Hepatic stellate cell (primary cell): ENCODE results near the gene TRPM3.
"Not testable (repeated sequence)": the region's sequence is repeated elsewhere in the genome, so short reads cannot be mapped to it uniquely, and the experiment has no call there.

ENCODE experiments used
- DNase-seq: peaks from one replicate; pipeline ENCODE4 v3.0.0; 2011; ENCODE audit warnings: low spot score

TRPM3 gene

GRCh38 chr9:70654144-70654543, 467.3 kb downstream of the TRPM3 start:
- DNase-seq: no peak

- not testable (repeated sequence) for DNase-seq
Measured at GRCh38 chr9:70644627-70645026, 476.8 kb downstream of the TRPM3 start.

- no peak for DNase-seq
Measured at GRCh38 chr9:70642341-70642740, 479.1 kb downstream of the TRPM3 start.

GRCh38 chr9:70641631-70642030, 479.8 kb downstream of the TRPM3 start:
- DNase-seq: no peak

GRCh38 chr9:70641031-70641430, 480.4 kb downstream of the TRPM3 start:
- DNase-seq: no peak

GRCh38 chr9:70639853-70640814, 481.3 kb downstream of the TRPM3 start:
- peak; percentile 25 for DNase-seq

DNA sequence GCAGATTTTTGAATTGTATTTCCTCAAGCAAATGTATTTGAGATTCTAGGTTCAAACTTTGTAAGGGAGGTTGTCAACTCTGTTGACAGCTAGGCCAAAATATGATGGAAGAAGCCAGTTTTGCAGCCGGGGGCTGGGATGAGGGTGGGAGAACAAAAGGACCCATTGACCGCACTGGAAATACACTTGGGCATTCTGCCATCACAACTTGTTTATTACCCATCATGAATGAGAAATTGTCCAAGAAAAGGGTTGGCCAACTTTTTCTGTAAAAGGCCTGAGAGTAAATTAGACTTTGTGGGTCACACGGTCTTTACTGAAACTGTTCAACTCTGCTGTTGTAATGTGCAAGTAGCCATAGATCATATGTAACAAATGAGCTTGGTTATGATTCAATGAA, 485.6 kb downstream of the TRPM3 start:
- DNase-seq: no peak

DNA sequence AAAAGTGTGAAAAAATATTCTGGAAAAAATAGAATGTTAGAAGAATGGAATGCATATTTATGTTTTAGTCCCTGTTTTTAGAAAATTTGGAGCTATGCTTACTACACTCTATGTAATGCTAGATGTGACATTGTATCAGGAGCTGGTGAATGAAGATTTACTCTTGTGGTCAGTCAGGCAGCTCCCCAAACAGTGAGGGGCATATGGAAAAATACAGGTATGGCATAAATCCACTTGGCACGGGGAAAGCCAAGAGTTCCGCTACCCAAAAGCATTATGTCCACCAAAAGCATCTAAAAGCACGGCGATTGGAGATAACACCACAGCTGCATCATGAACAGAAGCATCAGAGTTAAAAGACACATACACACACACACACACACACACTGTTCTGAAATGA, 486.7 kb downstream of the TRPM3 start:
- DNase-seq: no peak

DNA sequence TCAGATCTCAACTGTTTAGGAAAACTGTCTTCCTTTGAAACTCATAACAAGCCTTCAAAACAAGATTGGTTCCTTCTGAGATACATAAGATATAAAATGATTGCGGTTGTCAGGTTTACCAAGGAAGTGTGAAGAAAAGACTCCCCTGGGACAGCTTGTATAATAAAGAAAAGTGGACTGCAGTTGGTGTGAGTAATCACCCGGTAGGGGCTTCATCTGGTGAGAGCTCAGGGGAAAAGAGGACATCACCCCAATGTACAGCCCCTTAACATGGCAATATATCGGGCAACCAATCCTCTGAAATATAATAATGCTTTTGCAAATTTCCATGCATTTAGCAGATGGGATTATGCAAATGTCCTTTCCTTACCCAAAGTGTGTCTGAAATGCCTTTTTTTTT, 490.4 kb downstream of the TRPM3 start:
- no peak for DNase-seq

DNA sequence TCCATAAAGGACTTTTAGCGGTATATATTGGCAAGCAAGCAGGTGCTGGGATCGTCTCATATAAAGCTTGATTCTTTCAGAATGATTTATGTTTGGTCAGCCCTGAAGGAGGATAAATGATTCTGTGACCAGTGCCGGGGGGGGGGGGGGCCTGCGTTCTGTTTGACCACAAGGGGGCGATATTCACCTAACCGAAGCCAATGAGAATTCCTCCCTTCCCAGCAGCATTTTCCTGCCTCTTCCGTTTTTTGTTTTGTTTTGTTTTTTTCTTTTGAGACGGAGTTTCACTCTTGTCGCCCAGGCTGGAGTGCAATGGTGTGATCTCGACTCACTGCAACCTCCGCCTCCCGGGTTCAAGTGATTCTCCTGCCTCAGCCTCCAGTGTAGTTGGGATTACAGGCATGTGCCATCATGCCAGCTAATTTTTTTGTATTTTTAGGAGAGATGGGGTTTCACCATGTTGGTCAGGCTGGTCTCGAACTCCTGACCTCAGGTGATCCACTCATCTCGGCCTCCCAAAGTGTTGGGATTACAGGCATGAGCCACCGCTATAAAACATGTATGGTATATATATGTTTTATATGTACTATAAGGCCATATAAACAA, 492.2 kb downstream of the TRPM3 start:
- DNase-seq: peak; percentile 34

DNA sequence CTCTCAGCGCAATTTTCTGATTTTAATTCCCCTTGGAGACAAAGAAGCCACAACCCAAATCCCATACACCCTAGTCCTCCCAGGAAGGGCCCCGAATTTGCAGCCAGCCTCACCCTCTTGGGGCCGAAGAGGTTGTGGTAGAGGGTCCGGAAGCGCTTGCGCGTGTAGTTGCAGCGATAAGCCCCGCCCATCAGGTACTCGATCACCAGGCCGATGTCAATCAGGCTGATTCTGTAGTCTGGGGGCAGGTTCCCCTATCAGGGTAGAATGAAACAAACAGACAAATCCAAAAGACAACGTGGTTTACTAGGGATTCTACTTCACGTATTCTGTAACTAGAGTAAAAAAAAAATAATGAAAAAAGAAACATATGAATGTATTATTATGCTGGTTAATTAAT, 496.3 kb downstream of the TRPM3 start:
- DNase-seq: no peak

DNA sequence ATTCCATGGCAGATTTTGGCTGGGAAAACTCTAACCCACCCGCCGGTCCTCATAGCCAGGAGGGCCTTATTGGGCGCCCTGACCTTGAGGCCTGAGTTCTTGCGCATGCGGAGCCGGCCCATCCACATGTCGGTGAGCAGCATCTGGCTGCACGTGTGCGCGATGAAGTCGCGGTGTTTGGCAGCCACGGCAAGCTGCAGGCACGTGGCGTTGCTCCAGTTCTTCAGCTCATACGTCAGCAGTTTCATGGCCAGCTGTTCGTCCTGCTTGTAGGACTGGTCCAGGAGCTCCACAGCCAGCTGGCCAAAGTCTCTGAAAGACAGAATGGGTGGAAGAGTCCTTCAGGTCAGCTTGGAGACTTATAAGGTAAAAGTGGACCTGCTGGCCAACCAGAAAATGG, 502.6 kb downstream of the TRPM3 start:
- DNase-seq: no peak

DNA sequence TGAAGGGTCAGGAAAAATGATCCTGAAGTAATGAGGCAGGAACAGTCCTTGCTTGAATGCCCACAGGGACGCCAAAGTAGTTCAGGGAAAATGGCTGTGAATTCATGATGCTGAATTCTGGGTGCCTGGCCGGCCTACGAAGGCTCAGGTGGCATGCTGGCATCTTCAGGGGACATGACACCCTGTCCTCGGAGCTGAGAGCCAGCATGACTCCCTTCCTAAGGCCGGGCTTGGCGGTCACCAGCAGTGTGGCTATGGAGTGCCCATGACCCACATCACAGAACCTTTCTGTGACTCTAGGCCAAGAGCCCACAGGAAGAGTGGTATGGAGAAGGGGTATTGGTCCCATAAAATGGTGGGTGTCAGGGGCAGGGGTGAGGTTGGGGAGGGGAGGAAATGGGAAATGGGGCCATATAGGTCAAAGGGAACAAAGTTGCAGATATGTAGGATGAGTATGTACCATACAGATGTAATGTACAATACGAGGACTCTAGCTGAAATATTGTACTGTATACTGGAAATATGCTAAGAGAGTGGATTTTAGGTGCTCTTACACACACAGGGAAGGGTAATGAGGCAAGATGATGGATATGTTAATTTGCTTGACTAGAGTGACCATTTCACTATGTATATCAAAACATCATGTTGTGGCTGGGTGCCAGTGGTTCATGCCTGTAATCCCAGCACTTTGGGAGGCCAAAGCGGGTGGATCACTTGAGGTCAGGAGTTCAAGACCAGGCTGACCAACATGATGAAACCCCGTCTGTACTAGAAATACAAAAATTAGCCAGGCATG, 504.2 kb downstream of the TRPM3 start:
- no peak for DNase-seq

DNA sequence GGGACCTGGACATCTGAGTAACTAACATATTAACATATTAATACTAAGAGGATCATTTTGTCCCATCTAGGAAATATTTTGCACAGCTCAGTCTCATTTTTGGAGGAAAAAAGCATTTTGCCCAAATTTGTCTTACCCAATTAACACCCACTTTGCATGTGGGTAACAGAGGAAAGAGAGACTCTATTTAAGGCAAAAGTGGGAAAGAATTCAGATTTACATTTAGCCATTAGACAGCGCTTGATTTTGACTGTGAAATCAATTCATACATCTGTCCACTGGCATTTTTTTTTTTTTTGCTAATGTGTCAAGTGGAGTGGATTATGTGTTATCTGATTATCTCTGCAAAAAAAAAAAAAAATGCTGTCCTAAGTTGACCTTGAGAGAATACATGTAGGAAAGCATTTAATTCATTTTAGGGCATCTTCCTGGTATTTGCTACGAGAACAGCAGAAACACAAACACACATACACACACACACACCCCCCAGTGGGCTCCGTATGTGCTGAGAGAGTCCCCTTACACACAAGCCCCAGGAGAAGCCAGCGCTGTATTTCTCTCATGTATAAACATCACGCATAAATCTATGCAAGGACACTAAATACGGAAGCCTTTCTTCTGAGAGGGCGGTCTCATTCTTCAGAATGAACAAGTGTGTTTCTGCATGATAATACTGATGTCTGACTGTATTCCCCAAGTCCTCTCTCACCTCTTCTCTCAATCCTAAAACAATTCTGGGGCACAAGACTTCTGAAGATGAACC, 505.0 kb downstream of the TRPM3 start:
- DNase-seq: no peak

- no peak for DNase-seq
Measured at GRCh38 chr9:70615464-70616138, 505.8 kb downstream of the TRPM3 start.

DNA sequence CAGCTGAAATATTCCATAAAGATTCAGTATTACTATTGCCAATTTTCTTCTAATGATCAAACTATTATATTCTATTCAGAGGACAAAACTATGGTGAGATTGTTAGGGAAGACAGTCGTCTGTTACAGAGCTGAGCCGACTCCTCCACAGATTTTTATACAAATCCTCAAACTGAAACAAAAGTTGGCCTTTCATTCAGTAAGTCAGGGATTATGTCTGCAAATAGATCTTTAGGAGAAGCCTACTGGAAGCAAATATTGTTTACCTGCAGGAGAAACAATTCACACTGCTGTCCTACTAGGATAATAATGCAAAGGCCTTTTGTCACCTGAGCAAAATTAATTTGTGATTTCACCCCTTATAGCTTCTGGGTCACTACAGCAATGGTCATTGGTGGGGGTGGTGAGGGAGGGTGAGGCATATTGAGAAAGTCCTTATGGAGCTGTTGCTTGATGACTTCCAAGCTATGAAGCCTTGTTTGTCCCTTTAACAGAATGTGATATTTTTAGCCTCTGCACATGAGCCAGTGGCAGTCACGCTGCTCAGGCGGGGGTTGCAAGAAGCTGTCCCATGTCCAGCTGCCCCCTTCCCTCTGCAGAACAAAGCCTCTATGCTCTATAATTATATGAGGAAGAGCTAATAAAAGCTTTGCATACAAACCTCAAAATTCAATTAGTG, 506.5 kb downstream of the TRPM3 start:
- no peak for DNase-seq

- DNase-seq: no peak
Measured at GRCh38 chr9:70613024-70613768, 508.2 kb downstream of the TRPM3 start.

DNA sequence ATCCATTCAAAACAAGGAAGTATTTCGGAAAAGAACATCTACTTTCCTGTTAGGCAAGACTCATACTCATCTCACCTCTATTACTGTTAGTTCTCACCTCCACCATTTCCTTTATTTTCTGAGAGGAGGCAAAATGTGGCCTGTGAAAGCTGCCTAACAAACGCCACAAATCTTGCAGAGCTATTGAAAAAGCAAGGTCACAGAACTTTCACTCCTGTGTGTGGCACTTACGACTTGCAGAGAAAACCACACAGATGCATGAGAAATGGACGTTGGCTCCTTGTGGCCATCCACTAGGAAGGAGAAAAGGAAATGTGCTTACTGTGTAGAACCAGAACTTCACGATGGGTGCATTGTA, 511.2 kb downstream of the TRPM3 start:
- no peak for DNase-seq

DNA sequence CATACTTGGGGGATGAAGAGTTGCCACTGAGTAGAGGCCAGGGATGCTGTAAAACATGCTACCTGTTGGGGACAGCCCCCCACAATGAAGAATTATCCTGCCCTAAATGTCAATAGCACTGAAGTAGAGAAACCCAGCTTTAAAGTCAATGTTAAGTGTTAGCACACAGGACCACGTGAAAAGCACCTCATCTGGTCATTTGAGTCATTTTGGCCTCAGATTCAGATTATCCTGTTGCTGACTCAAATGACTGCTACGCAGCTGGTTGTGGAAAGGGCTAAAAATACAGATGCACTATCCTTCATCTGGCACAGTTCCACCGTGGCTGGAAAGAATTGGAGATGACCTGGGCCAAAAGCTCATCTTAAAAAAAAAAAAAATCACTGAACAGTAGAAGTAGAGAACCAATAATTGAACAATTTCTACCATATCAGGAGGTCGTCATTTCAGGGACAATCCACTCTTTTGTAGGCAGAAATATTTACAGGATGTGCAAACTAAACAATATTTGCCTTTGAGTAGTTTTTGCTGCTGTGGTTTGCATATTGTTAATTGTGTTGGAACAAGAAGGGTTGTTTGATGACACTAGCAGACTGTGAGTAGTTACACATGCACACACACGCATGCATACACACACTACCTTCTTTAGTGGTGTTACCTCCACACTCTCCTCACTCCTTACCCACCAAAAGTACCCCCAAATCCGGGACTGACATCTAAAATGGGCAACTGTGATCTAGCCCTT, 511.7 kb downstream of the TRPM3 start:
- DNase-seq: peak; percentile 73
